HG03558 (cell line): ENCODE results near the gene GIMAP7.
"Not testable (repeated sequence)": the region's sequence is repeated elsewhere in the genome, so short reads cannot be mapped to it uniquely, and the experiment has no call there.

Source experiments
- ATAC-seq: cut with Tn5 transposase; IDR thresholded peaks from one replicate; pipeline ENCODE4 v1.9.1; 2021; ENCODE audit warnings: moderate number of reproducible peaks; ENCODE audit not compliant: unreplicated experiment; ENCODE audit errors: extremely low read depth

Gene GIMAP7

GRCh38 chr7:150514748-150515222 is at the start of gene GIMAP7:
GIMAP7 (plus strand) TSS chr7:150514872; CDS start chr7:150519975, 5,103 bp downstream.
- ATAC-seq = no peak

GRCh38 chr7:150464962-150465361 is 49.7 kb upstream of the GIMAP7 start:
- ATAC-seq = no peak

GRCh38 chr7:150465414-150465813 is 49.3 kb upstream of the GIMAP7 start:
- no peak for ATAC-seq

GRCh38 chr7:150466477-150466876 is 48.2 kb upstream of the GIMAP7 start:
- no peak for ATAC-seq

- ATAC-seq = no peak
Measured at GRCh38 chr7:150468241-150468640, 46.4 kb upstream of the GIMAP7 start.

GRCh38 chr7:150471886-150472285 is 42.8 kb upstream of the GIMAP7 start:
- ATAC-seq = no peak

- ATAC-seq = no peak
Measured at GRCh38 chr7:150473902-150474301, 40.8 kb upstream of the GIMAP7 start.

- no peak for ATAC-seq
Measured at GRCh38 chr7:150476285-150476684, 38.4 kb upstream of the GIMAP7 start.

GRCh38 chr7:150476819-150477631 is 37.6 kb upstream of the GIMAP7 start:
- ATAC-seq = no peak

GRCh38 chr7:150479023-150479716 is 35.5 kb upstream of the GIMAP7 start:
- ATAC-seq = no peak

GRCh38 chr7:150481186-150481920 is 33.3 kb upstream of the GIMAP7 start:
- ATAC-seq = no peak

GRCh38 chr7:150481922-150482321 is 32.8 kb upstream of the GIMAP7 start:
- ATAC-seq = no peak

- ATAC-seq = not testable (repeated sequence)
Measured at GRCh38 chr7:150483514-150483913, 31.2 kb upstream of the GIMAP7 start.

- not testable (repeated sequence) for ATAC-seq
Measured at GRCh38 chr7:150484071-150484470, 30.6 kb upstream of the GIMAP7 start.

GRCh38 chr7:150487625-150488024 is 27.0 kb upstream of the GIMAP7 start:
- no peak for ATAC-seq

GRCh38 chr7:150489782-150490181 is 24.9 kb upstream of the GIMAP7 start:
- no peak for ATAC-seq

- ATAC-seq = not testable (repeated sequence)
Measured at GRCh38 chr7:150493442-150493841, 21.2 kb upstream of the GIMAP7 start.

GRCh38 chr7:150502519-150502918 is 12.2 kb upstream of the GIMAP7 start:
- ATAC-seq = no peak

GRCh38 chr7:150503155-150503554 is 11.5 kb upstream of the GIMAP7 start:
- ATAC-seq = no peak

GRCh38 chr7:150503581-150503980 is 11.1 kb upstream of the GIMAP7 start:
- no peak for ATAC-seq
